Esophagus muscularis mucosa (tissue), 4 donors: ENCODE data around the gene MEGF6.

Experiments
- CTCF ChIP-seq, 3 experiments: fragments of 200-600 bp in 2 of 3; fragments of 450-650 bp in 1 of 3; sonication (generic) in 2 of 3; IDR thresholded peaks; one replicate each; pipeline ENCODE4 v1.5.1; 2017 to 2019; ENCODE audit warnings: antibody characterized with exemption in 3 of 3, mild to moderate bottlenecking in 2 of 3, moderate library complexity in 1 of 3
- EP300 ChIP-seq: sonication (generic); formaldehyde crosslinking; IDR thresholded peaks from one replicate; pipeline ENCODE4 v1.6.1; 2017; ENCODE audit warnings: antibody characterized with exemption
- POLR2A ChIP-seq: fragments of 450-650 bp; IDR thresholded peaks from one replicate; pipeline ENCODE4 v1.6.1; 2017; ENCODE audit warnings: antibody characterized with exemption, moderate library complexity, mild to moderate bottlenecking, low read depth
- POLR2AphosphoS5 ChIP-seq, 2 donors: sonication (generic); formaldehyde crosslinking; IDR thresholded peaks; one replicate each; pipeline ENCODE4 v1.6.1; 2017; ENCODE audit warnings: antibody characterized with exemption in 2 of 2

- TF ChIP-seq POLR2A (no peak), CTCF (IDR thresholded peaks at IDR 0.05) (no peak), POLR2AphosphoS5 (IDR thresholded peaks at IDR 0.05) (no peak), EP300 (no peak)
Measured at GRCh38 chr1:3481836-3482375, 129.4 kb downstream of the MEGF6 start.
